Measurements from ENCODE around the gene ZDHHC3.

- TF ChIP-seq CTCF (IDR thresholded peaks at IDR 0.05) (no peak), POLR2A (IDR thresholded peaks at IDR 0.05; ENCODE audit: low read depth) (no peak), POLR2AphosphoS5 (IDR thresholded peaks at IDR 0.05) (no peak)
Observed at GRCh38 chr3:44894485-44894884, 81.5 kb downstream of the ZDHHC3 start.
